Neural cell (in vitro differentiated cells): ENCODE results near the gene PDLIM5. TPM values are rescaled to one million over a fixed set of nuclear protein-coding genes. Genes with fewer than 3 reads are reported as not detected.

ENCODE experiments used
- H2AFZ ChIP-seq: fragments of 200-600, 300-800 bp; sonication (generic), shearing (Covaris generic); 2 replicates; pipeline ENCODE4 v1.6.0; 2014; ENCODE audit warnings: low read depth, mild to moderate bottlenecking, antibody characterized with exemption, low read length, moderate library complexity
- H3F3A ChIP-seq: fragments of 200-600 bp; shearing (Covaris generic); 2 replicates; pipeline ENCODE4 v1.6.1; 2016; ENCODE audit warnings: mild to moderate bottlenecking, moderate library complexity, mixed read lengths, antibody characterized with exemption, low read length; ENCODE audit not compliant: insufficient read depth, poor library complexity, severe bottlenecking
- H3K27ac ChIP-seq: fragments of 200-600, 300-800 bp; sonication (generic), shearing (Covaris generic); 2 replicates; pipeline ENCODE4 v1.5.1; 2014; ENCODE audit warnings: mild to moderate bottlenecking, low read length, moderate library complexity
- H3K27me3 ChIP-seq: fragments of 300-800, 200-600 bp; sonication (generic), shearing (Covaris generic); 2 replicates; pipeline ENCODE4 v1.6.0; 2014; ENCODE audit warnings: mild to moderate bottlenecking, low read depth, low read length, moderate library complexity; ENCODE audit not compliant: insufficient read depth
- H3K36me3 ChIP-seq: fragments of 300-800, 200-600 bp; sonication (generic), shearing (Covaris generic); 2 replicates; pipeline ENCODE4 v1.5.1; 2014; ENCODE audit warnings: mild to moderate bottlenecking, antibody characterized with exemption, low read length, moderate library complexity; ENCODE audit not compliant: insufficient read depth
- H3K4me2 ChIP-seq: fragments of 300-800, 200-600 bp; sonication (generic), shearing (Covaris generic); 2 replicates; pipeline ENCODE4 v1.6.0; 2014; ENCODE audit warnings: mild to moderate bottlenecking, low read length
- H3K4me3 ChIP-seq: fragments of 300-800, 200-600 bp; sonication (generic), shearing (Covaris generic); 2 replicates; pipeline ENCODE4 v1.5.1; 2014; ENCODE audit warnings: mild to moderate bottlenecking, low read length, moderate library complexity
- H3K79me2 ChIP-seq: fragments of 200-600 bp; shearing (Covaris generic); replicated peaks from 2 replicates; pipeline ENCODE4 v1.6.0; 2014; ENCODE audit warnings: mild to moderate bottlenecking, low read length, moderate library complexity; ENCODE audit not compliant: insufficient read depth
- H3K9ac ChIP-seq: fragments of 300-800, 200-600 bp; sonication (generic), shearing (Covaris generic); 2 replicates; pipeline ENCODE4 v1.6.1; 2016; ENCODE audit warnings: mild to moderate bottlenecking, low read length, mixed read lengths
- H3K9me2 ChIP-seq: fragments of 200-600 bp; shearing (Covaris generic); 2 replicates; pipeline ENCODE4 v1.6.1; 2016; ENCODE audit warnings: mild to moderate bottlenecking, low read length, mixed read lengths; ENCODE audit not compliant: insufficient read depth
- H3K9me3 ChIP-seq: fragments of 200-600, 300-800 bp; sonication (generic), shearing (Covaris generic); 2 replicates; pipeline ENCODE4 v1.6.1; 2016; ENCODE audit warnings: mild to moderate bottlenecking, mixed run types, low read length, moderate library complexity, mixed read lengths
- H4K20me1 ChIP-seq: fragments of 200-600 bp; shearing (Covaris generic); 2 replicates; pipeline ENCODE4 v1.6.1; 2016; ENCODE audit warnings: mild to moderate bottlenecking, mixed run types; ENCODE audit not compliant: insufficient read depth
- EP300 ChIP-seq: fragments of 450-650 bp; conservative IDR thresholded peaks from 2 replicates; pipeline ENCODE4 v1.6.1; 2014; ENCODE audit warnings: antibody characterized with exemption, mild to moderate bottlenecking, moderate library complexity; ENCODE audit not compliant: poor library complexity, severe bottlenecking
- EZH2 ChIP-seq: fragments of 200-600, 300-800 bp; shearing (Covaris generic), sonication (generic); IDR thresholded peaks from 2 replicates; pipeline ENCODE4 v1.6.1; 2014; ENCODE audit warnings: antibody characterized with exemption, low read length, borderline replicate concordance, mild to moderate bottlenecking; ENCODE audit not compliant: insufficient read depth, poor library complexity, severe bottlenecking
- MXI1 ChIP-seq: fragments of 450-650 bp; conservative IDR thresholded peaks from 2 replicates; pipeline ENCODE4 v1.6.1; 2014; ENCODE audit warnings: antibody characterized with exemption, mild to moderate bottlenecking; ENCODE audit not compliant: poor library complexity, severe bottlenecking
- POLR2AphosphoS5 ChIP-seq: IDR thresholded peaks from 2 replicates; pipeline ENCODE4 v1.6.1; 2012
- RAD21 ChIP-seq: fragments of 450-650 bp; conservative IDR thresholded peaks from 2 replicates; pipeline ENCODE4 v1.6.1; 2014; ENCODE audit warnings: antibody characterized with exemption, mild to moderate bottlenecking, moderate library complexity
- REST ChIP-seq: IDR thresholded peaks from 2 replicates; pipeline ENCODE4 v1.6.1; 2012; ENCODE audit warnings: borderline replicate concordance
- SMC3 ChIP-seq: fragments of 450-650 bp; conservative IDR thresholded peaks from 2 replicates; pipeline ENCODE4 v1.6.1; 2014; ENCODE audit warnings: antibody characterized with exemption, mild to moderate bottlenecking, moderate library complexity; ENCODE audit not compliant: poor library complexity
- TAF1 ChIP-seq: IDR thresholded peaks from 2 replicates; pipeline ENCODE4 v1.6.1; 2012; ENCODE audit warnings: low read depth
- polyA plus RNA-seq: library from polyadenylated mRNA; depleted of rRNA; stranded (reverse); fragments of >200 nt; gene quantifications from 2 replicates; pipeline ENCODE4 v1.2.3, GENCODE V29; 2014
- TF ChIP-seq, protein P1 (sequence below): fragments of 450-650 bp; IDR thresholded peaks from 2 replicates; pipeline ENCODE4 v1.5.1; 2014; ENCODE audit warnings: antibody characterized with exemption, mild to moderate bottlenecking, moderate library complexity; ENCODE audit not compliant: poor library complexity, severe bottlenecking

The PDLIM5 gene
- polyA plus RNA-seq, 1 donor from 2014 or later: 1.6 TPM

DNA sequence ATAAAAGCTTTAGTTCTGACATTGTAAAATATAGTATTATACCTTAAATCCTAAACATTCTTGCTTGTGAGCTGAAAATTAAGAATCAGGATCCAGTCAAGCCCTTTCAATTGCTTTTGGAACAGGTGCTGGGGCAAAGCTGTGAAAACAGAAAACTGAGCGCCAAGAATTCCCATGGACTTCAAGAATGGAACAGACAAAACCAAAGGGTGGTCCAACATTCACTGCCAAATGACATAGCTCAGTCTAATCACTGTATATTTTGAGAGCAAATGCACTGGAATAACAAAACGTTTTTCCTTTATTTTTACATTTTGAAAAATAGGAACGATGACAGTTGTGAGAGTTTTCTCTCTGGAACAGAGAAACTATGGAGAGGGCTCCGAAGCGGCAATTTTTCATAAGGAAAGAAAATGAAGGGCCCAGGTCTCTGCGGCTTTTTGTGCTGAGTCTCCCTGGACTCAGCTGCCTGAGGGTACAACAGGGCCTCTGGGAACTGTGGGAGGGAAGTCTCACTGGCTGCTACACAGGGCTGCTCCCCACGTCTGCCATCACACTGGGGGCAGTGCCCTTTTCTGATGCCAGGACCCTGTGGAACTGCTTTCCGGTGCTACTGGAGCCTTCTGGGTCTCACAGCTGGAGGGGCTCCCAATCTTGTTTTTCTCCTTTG, 250.0 kb downstream of the PDLIM5 start:
- H3K9me2 ChIP-seq: no peaks in the 10 kb centered on the region
- H2AFZ ChIP-seq: no peak overlapping the region
- H3F3A ChIP-seq: peaks cover 2% of the 10 kb centered on the region
- no peak for TF ChIP-seq EP300
- no peaks in the 10 kb centered on the region for H3K9me3 ChIP-seq
- H3K27ac ChIP-seq: no peak overlapping the region
- no peaks in the 10 kb centered on the region for H4K20me1 ChIP-seq
- H3K36me3 ChIP-seq: no peaks in the 10 kb centered on the region
- H3K79me2 ChIP-seq: no peaks in the 10 kb centered on the region
- no peak overlapping the region for H3K4me2 ChIP-seq
- H3K4me3 ChIP-seq: no peak overlapping the region
- no peak overlapping the region for H3K9ac ChIP-seq
- no peaks in the 10 kb centered on the region for H3K27me3 ChIP-seq

- no peak overlapping the region for H3K4me3 ChIP-seq
- H3F3A ChIP-seq: no peaks in the 10 kb centered on the region
- H3K9me2 ChIP-seq: no peaks in the 10 kb centered on the region
- no peaks in the 10 kb centered on the region for H3K27me3 ChIP-seq
- no peaks in the 10 kb centered on the region for H3K79me2 ChIP-seq
- TF ChIP-seq EP300 (no peak), POLR2AphosphoS5 (no peak), TAF1 (no peak), MXI1 (no peak), EZH2 (no peak), RAD21 (no peak), REST (no peak), SMC3 (no peak)
- TF ChIP-seq, protein P1, sequence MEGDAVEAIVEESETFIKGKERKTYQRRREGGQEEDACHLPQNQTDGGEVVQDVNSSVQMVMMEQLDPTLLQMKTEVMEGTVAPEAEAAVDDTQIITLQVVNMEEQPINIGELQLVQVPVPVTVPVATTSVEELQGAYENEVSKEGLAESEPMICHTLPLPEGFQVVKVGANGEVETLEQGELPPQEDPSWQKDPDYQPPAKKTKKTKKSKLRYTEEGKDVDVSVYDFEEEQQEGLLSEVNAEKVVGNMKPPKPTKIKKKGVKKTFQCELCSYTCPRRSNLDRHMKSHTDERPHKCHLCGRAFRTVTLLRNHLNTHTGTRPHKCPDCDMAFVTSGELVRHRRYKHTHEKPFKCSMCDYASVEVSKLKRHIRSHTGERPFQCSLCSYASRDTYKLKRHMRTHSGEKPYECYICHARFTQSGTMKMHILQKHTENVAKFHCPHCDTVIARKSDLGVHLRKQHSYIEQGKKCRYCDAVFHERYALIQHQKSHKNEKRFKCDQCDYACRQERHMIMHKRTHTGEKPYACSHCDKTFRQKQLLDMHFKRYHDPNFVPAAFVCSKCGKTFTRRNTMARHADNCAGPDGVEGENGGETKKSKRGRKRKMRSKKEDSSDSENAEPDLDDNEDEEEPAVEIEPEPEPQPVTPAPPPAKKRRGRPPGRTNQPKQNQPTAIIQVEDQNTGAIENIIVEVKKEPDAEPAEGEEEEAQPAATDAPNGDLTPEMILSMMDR: no peak
- no peak overlapping the region for H2AFZ ChIP-seq
- H3K9me3 ChIP-seq: no peaks in the 10 kb centered on the region
- no peaks in the 10 kb centered on the region for H3K36me3 ChIP-seq
- no peak overlapping the region for H3K4me2 ChIP-seq
- no peak overlapping the region for H3K9ac ChIP-seq
- no peak overlapping the region for H3K27ac ChIP-seq
- H4K20me1 ChIP-seq: no peaks in the 10 kb centered on the region
Observed at GRCh38 chr4:94711635-94712034, 259.9 kb downstream of the PDLIM5 start.
